Measurements from ENCODE around the gene RBBP8NL. TPM values are rescaled to one million over a fixed set of nuclear protein-coding genes. Genes with fewer than 3 reads are reported as not detected.

The RBBP8NL gene
- total and polyA plus RNA-seq, 2 of the 8 experiments (the other 6 are each of a cell fraction or from before 2014, with no cell fraction given), result 0.43 to 0.48 TPM

DNA sequence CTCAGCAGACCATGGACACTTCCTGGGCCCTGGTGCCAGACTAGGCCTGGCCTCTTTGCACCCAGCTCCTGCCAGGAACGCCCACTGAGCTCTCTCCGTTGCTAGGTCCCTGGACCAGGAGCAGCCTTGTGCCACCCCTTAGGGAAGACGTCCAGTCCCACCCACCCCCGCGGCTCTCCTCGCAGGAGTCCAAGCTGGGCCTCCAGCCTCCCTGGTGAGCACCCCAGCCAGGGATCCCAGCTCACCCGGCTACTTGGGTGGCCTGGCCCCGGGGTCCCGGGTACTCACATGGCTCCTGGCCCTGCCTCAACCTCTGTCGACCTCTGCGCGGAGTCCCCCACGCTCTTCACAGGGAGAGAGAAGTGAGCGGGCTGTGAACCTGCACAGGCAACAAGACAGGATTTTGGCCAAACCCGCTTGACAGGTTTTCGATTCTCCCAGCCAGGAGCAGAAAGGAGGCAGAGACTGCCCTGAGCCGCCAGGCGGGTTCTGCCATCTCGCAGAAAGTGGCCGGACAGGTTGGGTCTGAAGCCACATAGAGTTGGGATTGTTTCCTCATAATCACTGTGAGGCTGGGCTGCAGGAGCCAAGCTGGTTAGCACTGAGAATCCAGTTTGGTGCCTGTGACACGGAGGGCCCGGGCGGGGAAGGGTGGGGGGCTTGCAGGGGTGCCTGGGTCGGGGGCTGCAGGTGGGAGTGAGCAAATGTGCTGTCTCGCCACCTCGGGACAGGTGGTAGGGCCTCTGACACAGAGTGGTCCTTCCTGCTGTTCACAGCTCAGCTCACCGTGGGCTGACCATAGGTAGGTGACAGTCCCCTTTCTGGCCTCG is at the start of gene RBBP8NL (continued):
- TF ChIP-seq RFX5 (IDR thresholded peaks at IDR 0.05; ENCODE audit: borderline replicate concordance, low read depth, low read length) (no peak), TAF1 (IDR thresholded peaks at IDR 0.05; ENCODE audit: low read depth, low read length) (0 out of 2 replicates have a peak, but pooled peaks have one; percentile 26), EP300 (IDR thresholded peaks at IDR 0.05; ENCODE audit: borderline replicate concordance in 1 of 2, low read depth in 2 of 2, low read length in 2 of 2) (0 out of 3 replicates have a peak, but pooled peaks of 1 of the 2 experiments have one; percentile 60), HDAC2 (IDR thresholded peaks at IDR 0.05; ENCODE audit: borderline replicate concordance in 1 of 2, low read depth in 2 of 2, low read length in 2 of 2) (0 out of 4 replicates have a peak, but pooled peaks of 1 of the 2 experiments have one; percentile 38), CTBP2 (IDR thresholded peaks at IDR 0.05; ENCODE audit: borderline replicate concordance, insufficient read depth, insufficient read length, low read length) (peak; percentile 97), POLR2AphosphoS5 (IDR thresholded peaks at IDR 0.05; ENCODE audit: low read depth, low read length) (no peak), RBBP5 (IDR thresholded peaks at IDR 0.05; ENCODE audit: borderline replicate concordance, low read depth, low read length) (peak; percentile 87; the same call in 1 of the 2 replicates), TCF12 (IDR thresholded peaks at IDR 0.05; ENCODE audit: low read depth, low read length) (peak; percentile 18; the same call in 1 of the 2 replicates), SIN3A (conservative IDR thresholded peaks at IDR 0.05 in 1 of 2, IDR thresholded peaks at IDR 0.05 in 1 of 2; ENCODE audit: low read depth in 1 of 2, low read length in 2 of 2) (peak; percentile 25 to 56; a peak in 1 of 4 replicates), RAD21 (IDR thresholded peaks at IDR 0.05 in 1 of 2, conservative IDR thresholded peaks at IDR 0.05 in 1 of 2; ENCODE audit: low read depth in 2 of 2, low read length in 2 of 2) (peak; percentile 44 to 63; a peak in 3 of 4 replicates), BRCA1 (IDR thresholded peaks at IDR 0.05; ENCODE audit: low read depth, low read length) (no peak), GABPA (IDR thresholded peaks at IDR 0.05; ENCODE audit: borderline replicate concordance, insufficient read depth, low read length) (peak; percentile 74; the same call in 1 of the 2 replicates), ASH2L (IDR thresholded peaks at IDR 0.05; ENCODE audit: low read length) (peak; percentile 87)
- TF ChIP-seq, protein P1, sequence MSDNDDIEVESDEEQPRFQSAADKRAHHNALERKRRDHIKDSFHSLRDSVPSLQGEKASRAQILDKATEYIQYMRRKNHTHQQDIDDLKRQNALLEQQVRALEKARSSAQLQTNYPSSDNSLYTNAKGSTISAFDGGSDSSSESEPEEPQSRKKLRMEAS (IDR thresholded peaks at IDR 0.05), result peak; percentile 28
- TF ChIP-seq, protein P2, sequence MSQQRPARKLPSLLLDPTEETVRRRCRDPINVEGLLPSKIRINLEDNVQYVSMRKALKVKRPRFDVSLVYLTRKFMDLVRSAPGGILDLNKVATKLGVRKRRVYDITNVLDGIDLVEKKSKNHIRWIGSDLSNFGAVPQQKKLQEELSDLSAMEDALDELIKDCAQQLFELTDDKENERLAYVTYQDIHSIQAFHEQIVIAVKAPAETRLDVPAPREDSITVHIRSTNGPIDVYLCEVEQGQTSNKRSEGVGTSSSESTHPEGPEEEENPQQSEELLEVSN (IDR thresholded peaks at IDR 0.05), result peak; percentile 43; the same call in 1 of the 2 replicates
- TF ChIP-seq, protein P3, sequence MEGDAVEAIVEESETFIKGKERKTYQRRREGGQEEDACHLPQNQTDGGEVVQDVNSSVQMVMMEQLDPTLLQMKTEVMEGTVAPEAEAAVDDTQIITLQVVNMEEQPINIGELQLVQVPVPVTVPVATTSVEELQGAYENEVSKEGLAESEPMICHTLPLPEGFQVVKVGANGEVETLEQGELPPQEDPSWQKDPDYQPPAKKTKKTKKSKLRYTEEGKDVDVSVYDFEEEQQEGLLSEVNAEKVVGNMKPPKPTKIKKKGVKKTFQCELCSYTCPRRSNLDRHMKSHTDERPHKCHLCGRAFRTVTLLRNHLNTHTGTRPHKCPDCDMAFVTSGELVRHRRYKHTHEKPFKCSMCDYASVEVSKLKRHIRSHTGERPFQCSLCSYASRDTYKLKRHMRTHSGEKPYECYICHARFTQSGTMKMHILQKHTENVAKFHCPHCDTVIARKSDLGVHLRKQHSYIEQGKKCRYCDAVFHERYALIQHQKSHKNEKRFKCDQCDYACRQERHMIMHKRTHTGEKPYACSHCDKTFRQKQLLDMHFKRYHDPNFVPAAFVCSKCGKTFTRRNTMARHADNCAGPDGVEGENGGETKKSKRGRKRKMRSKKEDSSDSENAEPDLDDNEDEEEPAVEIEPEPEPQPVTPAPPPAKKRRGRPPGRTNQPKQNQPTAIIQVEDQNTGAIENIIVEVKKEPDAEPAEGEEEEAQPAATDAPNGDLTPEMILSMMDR (IDR thresholded peaks at IDR 0.05; ENCODE audit: control extremely low read depth in 1 of 3, insufficient read depth in 1 of 3, low read depth in 1 of 3, low read length in 3 of 3), result peak in 2 of 3 experiments; percentile 48 to 60; a peak in 3 of 4 replicates

Data from H1 (cell line).